Measurements from ENCODE around the gene ASPM. TPM values are rescaled to one million over a fixed set of nuclear protein-coding genes. Genes with fewer than 3 reads are reported as not detected.
"Not testable (repeated sequence)": the region's sequence is repeated elsewhere in the genome, so short reads cannot be mapped to it uniquely, and the experiment has no call there.

ASPM gene
- total and polyA plus RNA-seq, 7 donors = 0.03 to 0.24 (median 0.12) TPM; not detected in 1

GRCh38 chr1:197106869-197107268 lies 39.6 kb downstream of the ASPM start:
- DNase-seq (no peak), ATAC-seq (no peak)
- no peak overlapping the region for H3K4me3 ChIP-seq
- no peaks in the 10 kb centered on the region for H3K4me1 ChIP-seq
- H3K27me3 ChIP-seq (ENCODE audit: insufficient read depth in 3 of 3, low read length in 2 of 3) = no peaks in the 10 kb centered on the region
- H3K9me3 ChIP-seq = no peaks in the 10 kb centered on the region
- no peaks in the 10 kb centered on the region for H3K36me3 ChIP-seq (ENCODE audit: insufficient read depth in 1 of 2, low read depth in 1 of 2)
- intact Hi-C loops (cut with DNase I) = no loop called here
- TF ChIP-seq CTCF (IDR thresholded peaks at IDR 0.05) = no peak
- WGBS, 3 donors = 97 to 100% (median 98%) methylated on average over 1 of the region's 1 CpG
- H3K27ac ChIP-seq = no peak overlapping the region

GRCh38 chr1:197103300-197103699 lies 43.2 kb downstream of the ASPM start:
- DNase-seq (no peak), ATAC-seq (no peak)
- Histone ChIP-seq H3K4me1 (no peaks in the 10 kb centered on the region), H3K27me3 (ENCODE audit: insufficient read depth in 3 of 3, low read length in 2 of 3) (no peaks in the 10 kb centered on the region), H3K4me3 (no peak overlapping the region), H3K27ac (no peak overlapping the region), H3K9me3 (no peaks in the 10 kb centered on the region), H3K36me3 (ENCODE audit: insufficient read depth in 1 of 2, low read depth in 1 of 2) (no peaks in the 10 kb centered on the region)
- no peak for TF ChIP-seq CTCF (IDR thresholded peaks at IDR 0.05)
- intact Hi-C loops (cut with DNase I) = no loop called here
- 98 to 100% (median 98%) methylated on average over 5 of the region's 5 CpGs for WGBS, 3 donors

- Histone ChIP-seq H3K36me3 (ENCODE audit: insufficient read depth in 1 of 2, low read depth in 1 of 2) (no peaks in the 10 kb centered on the region), H3K4me3 (no peak overlapping the region), H3K27me3 (ENCODE audit: insufficient read depth in 3 of 3, low read length in 2 of 3) (no peaks in the 10 kb centered on the region), H3K27ac (no peak overlapping the region), H3K4me1 (no peaks in the 10 kb centered on the region), H3K9me3 (no peaks in the 10 kb centered on the region)
- 95 to 98% (median 97%) methylated on average over 3 of the region's 3 CpGs for WGBS, 3 donors
- ATAC-seq (no peak), DNase-seq (no peak)
- intact Hi-C loops (cut with DNase I) = no loop called here
- no peak for TF ChIP-seq CTCF (IDR thresholded peaks at IDR 0.05)
Measured at GRCh38 chr1:197101978-197102377, 44.5 kb downstream of the ASPM start.

GRCh38 chr1:197100677-197101076 lies 45.8 kb downstream of the ASPM start:
- intact Hi-C loops (cut with DNase I) = no loop called here
- DNase-seq = no peak
- TF ChIP-seq CTCF (IDR thresholded peaks at IDR 0.05) = no peak
- 89 to 95% (median 94%) methylated on average over 3 of the region's 3 CpGs for WGBS, 3 donors
- Histone ChIP-seq H3K4me1 (no peaks in the 10 kb centered on the region), H3K27ac (no peak overlapping the region), H3K27me3 (ENCODE audit: insufficient read depth in 3 of 3, low read length in 2 of 3) (no peaks in the 10 kb centered on the region), H3K4me3 (no peak overlapping the region), H3K36me3 (ENCODE audit: insufficient read depth in 1 of 2, low read depth in 1 of 2) (no peaks in the 10 kb centered on the region), H3K9me3 (no peaks in the 10 kb centered on the region)
- ATAC-seq = no peak

GRCh38 chr1:197099444-197099843 lies 47.0 kb downstream of the ASPM start:
- intact Hi-C loops (cut with DNase I) = no loop called here
- no peak for ATAC-seq
- Histone ChIP-seq H3K9me3 (no peaks in the 10 kb centered on the region), H3K27me3 (ENCODE audit: insufficient read depth in 3 of 3, low read length in 2 of 3) (no peaks in the 10 kb centered on the region), H3K36me3 (ENCODE audit: insufficient read depth in 1 of 2, low read depth in 1 of 2) (no peaks in the 10 kb centered on the region), H3K4me1 (no peaks in the 10 kb centered on the region), H3K27ac (no peak overlapping the region), H3K4me3 (no peak overlapping the region)
- no peak for TF ChIP-seq CTCF (IDR thresholded peaks at IDR 0.05)
- DNase-seq = no peak

- H3K4me3 ChIP-seq; H3K4me1 ChIP-seq; ATAC-seq; H3K36me3 ChIP-seq (ENCODE audit: insufficient read depth in 1 of 2, low read depth in 1 of 2); H3K9me3 ChIP-seq; intact Hi-C loops (cut with DNase I); H3K27ac ChIP-seq; DNase-seq; H3K27me3 ChIP-seq (ENCODE audit: insufficient read depth in 3 of 3, low read length in 2 of 3): not testable (repeated sequence)
- 96 to 100% (median 96%) methylated on average over 2 of the region's 2 CpGs for WGBS, 3 donors
Measured at GRCh38 chr1:197096971-197097370, 49.5 kb downstream of the ASPM start.

Measured in psoas muscle (tissue), 8 donors.